Measurements from ENCODE around the gene DCAF11. TPM values are rescaled to one million over a fixed set of nuclear protein-coding genes. Genes with fewer than 3 reads are reported as not detected.

The DCAF11 gene
- total RNA-seq, 6 donors from 2014 or later = 68.4 to 138 (median 95.0) TPM

DNA sequence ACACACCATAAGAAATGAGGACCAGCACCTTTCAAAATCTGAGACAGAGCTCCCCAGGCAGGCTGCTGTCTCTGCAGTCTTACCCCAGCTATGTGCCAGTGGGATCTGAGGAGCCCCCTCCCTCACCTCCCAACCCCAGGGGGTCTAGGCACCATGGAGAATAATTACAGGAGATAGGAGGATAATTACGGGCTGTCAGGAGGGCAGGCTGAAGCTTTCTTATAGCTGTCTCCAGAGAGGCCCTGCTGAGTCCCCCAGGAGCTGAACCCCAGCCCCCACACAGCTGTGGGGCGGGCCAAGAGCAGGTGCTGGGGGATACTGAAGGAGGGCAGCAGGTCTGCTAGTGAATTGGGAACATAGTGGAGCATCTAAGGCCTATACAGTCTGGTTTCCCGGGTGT is 36.4 kb upstream of the DCAF11 start:
- no peak for DNase-seq
- 86 to 100% methylated on average over 2 to 3 of the region's 3 CpGs for WGBS, 2 donors
- Histone ChIP-seq H3K4me3 (no peak overlapping the region), H3K9me3 (no peaks in the 10 kb centered on the region), H3K4me1 (peaks cover 5 to 17% (median 16%) of the 10 kb centered on the region in 4 donors), H3K27me3 (no peaks in the 10 kb centered on the region), H3K36me3 (no peaks in the 10 kb centered on the region), H3K27ac (no peak overlapping the region)
- TF ChIP-seq EP300 (IDR thresholded peaks at IDR 0.05) (no peak), POLR2A (IDR thresholded peaks at IDR 0.05) (no peak), POLR2AphosphoS5 (IDR thresholded peaks at IDR 0.05) (no peak)
- TF ChIP-seq, protein P1, sequence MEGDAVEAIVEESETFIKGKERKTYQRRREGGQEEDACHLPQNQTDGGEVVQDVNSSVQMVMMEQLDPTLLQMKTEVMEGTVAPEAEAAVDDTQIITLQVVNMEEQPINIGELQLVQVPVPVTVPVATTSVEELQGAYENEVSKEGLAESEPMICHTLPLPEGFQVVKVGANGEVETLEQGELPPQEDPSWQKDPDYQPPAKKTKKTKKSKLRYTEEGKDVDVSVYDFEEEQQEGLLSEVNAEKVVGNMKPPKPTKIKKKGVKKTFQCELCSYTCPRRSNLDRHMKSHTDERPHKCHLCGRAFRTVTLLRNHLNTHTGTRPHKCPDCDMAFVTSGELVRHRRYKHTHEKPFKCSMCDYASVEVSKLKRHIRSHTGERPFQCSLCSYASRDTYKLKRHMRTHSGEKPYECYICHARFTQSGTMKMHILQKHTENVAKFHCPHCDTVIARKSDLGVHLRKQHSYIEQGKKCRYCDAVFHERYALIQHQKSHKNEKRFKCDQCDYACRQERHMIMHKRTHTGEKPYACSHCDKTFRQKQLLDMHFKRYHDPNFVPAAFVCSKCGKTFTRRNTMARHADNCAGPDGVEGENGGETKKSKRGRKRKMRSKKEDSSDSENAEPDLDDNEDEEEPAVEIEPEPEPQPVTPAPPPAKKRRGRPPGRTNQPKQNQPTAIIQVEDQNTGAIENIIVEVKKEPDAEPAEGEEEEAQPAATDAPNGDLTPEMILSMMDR (IDR thresholded peaks at IDR 0.05) = no peak
- no peak for ATAC-seq (ENCODE audit: low FRiP score in 2 of 2)

DNA sequence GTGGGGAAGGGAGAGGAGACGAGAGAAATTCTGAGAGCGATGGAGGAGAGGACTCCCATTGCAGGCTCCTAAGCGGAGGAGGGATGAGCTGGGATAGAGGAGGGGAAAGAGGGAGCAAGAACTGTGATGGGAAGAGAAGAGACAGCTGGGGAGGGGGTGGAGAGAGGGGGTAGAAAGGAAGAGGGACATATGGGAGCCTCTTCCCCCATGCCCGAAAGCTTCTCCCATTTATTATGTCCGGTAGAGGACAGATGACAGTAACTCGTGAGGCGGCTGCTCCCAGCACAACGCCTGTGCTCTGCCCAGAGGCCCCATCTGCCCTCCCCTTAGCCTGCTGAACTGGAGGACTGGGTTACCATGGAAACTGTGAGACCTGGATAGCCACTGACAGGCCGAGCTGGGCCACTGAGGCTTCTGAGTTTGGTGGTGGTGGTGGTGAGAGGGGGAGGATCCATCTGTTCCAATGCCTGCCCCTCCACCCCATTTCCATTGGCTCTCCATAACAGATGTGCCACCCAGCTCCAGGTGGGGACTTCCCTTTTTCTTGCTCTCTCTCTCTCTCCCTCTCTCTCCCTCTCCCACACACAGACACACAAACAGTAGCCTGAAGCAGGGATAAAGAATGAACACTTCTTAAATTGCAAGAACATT is 35.0 kb upstream of the DCAF11 start:
- ATAC-seq (ENCODE audit: low FRiP score in 2 of 2) (no peak), DNase-seq (no peak)
- no peaks in the 10 kb centered on the region for H3K27me3 ChIP-seq
- H3K27ac ChIP-seq = no peak overlapping the region
- no peaks in the 10 kb centered on the region for H3K36me3 ChIP-seq
- WGBS, 2 donors = 87 to 88% methylated on average over 9 of the region's 9 CpGs
- no peaks in the 10 kb centered on the region for H3K9me3 ChIP-seq
- TF ChIP-seq, protein P1 (IDR thresholded peaks at IDR 0.05) = no peak
- no peak for TF ChIP-seq EP300 (IDR thresholded peaks at IDR 0.05)
- TF ChIP-seq POLR2AphosphoS5 (IDR thresholded peaks at IDR 0.05) = no peak
- no peak for TF ChIP-seq POLR2A (IDR thresholded peaks at IDR 0.05)
- H3K4me3 ChIP-seq = no peak overlapping the region
- H3K4me1 ChIP-seq = peaks cover 5 to 17% (median 16%) of the 10 kb centered on the region in 4 donors

DNA sequence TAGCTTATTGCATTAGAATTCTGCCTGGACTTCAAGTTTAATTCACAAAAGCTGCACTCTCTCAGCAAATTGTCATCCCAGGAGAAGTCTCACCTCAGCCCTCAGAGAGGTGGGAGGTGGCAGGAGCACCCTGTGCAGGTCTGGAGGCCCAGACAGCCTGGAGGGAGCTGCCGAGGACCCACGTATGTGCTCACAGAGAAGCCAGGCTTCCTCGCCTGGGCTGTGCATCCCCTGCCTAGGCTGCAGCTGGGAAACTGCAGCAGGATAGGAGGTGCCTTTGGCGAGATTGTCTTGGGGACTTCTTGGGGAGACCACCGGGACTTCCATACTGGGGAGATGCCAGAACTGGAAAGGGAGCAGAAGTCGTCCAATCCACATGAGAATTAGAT is 34.4 kb upstream of the DCAF11 start:
- 79 to 80% methylated on average over 6 of the region's 6 CpGs for WGBS, 2 donors
- Histone ChIP-seq H3K9me3 (no peaks in the 10 kb centered on the region), H3K4me3 (no peak overlapping the region), H3K4me1 (peaks cover 5 to 17% (median 16%) of the 10 kb centered on the region in 4 donors), H3K27me3 (no peaks in the 10 kb centered on the region), H3K36me3 (no peaks in the 10 kb centered on the region), H3K27ac (no peak overlapping the region)
- ATAC-seq (ENCODE audit: low FRiP score in 2 of 2) = no peak
- no peak for TF ChIP-seq POLR2AphosphoS5 (IDR thresholded peaks at IDR 0.05)
- no peak for TF ChIP-seq EP300 (IDR thresholded peaks at IDR 0.05)
- TF ChIP-seq, protein P1 (IDR thresholded peaks at IDR 0.05) = no peak
- TF ChIP-seq POLR2A (IDR thresholded peaks at IDR 0.05) = no peak
- no peak for DNase-seq

DNA sequence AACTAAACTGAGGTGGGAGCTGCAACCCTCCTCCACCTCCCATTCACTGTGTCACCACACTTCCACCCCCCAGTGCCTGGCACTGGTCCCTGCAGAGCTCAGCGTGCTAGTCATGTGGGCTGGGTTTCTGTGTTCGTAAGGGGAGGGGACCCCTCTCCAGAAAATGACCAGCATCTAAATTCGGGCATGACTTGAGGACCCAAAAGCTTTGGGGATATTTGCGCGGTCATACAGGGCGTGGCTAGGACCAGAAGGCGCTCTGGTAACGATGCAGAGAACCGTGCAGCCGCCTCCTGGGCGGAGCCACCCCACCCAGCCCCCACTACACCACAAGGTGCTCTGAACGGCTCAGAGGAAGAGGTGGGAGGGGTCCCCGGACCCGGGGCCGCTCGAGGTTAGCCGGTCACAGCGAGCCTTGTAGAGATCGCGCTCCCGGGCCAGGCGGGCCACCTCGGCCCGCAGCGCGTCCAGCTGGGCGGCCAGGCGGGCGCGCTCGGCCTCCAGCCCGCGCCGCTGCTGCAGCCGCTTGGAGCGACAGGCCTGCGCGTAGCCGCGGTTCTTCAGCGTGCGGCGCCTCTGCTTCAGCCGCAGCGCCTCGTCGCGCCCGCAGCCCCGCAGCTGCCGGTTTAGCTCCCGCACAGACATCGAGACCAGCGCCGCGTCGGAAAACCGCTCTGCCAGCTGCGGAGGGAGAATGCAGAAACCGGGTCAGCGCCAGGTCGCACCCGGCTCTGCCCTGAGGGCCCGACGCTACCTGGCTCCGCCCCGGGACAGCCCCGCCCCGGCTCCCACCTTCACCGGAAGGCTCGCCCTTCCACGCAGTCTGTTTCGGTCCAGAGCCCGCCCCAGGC is 33.5 kb upstream of the DCAF11 start:
- peak overlapping the region; percentile 22 to 81 (median 73) for H3K27ac ChIP-seq
- peak; percentile 73 to 77 for ATAC-seq (ENCODE audit: low FRiP score in 2 of 2)

More for the DNA sequence above, 33.5 kb upstream of the DCAF11 start:
- Histone ChIP-seq H3K9me3 (no peaks in the 10 kb centered on the region), H3K4me1 (peaks cover 5 to 17% (median 16%) of the 10 kb centered on the region in 4 donors), H3K27me3 (no peaks in the 10 kb centered on the region), H3K4me3 (peak overlapping the region; percentile 15 to 80 (median 74)), H3K36me3 (no peaks in the 10 kb centered on the region)
- 0 to 3% methylated on average over 11 to 13 of the region's 74 CpGs for WGBS, 2 donors
- TF ChIP-seq POLR2A (IDR thresholded peaks at IDR 0.05) (peak in 2 of 4 donors; percentile 11 to 74), EP300 (IDR thresholded peaks at IDR 0.05) (no peak), POLR2AphosphoS5 (IDR thresholded peaks at IDR 0.05) (peak in 1 of 2 donors; percentile 19)
- TF ChIP-seq, protein P1 (IDR thresholded peaks at IDR 0.05) = no peak
- DNase-seq = peak; percentile 76 to 94

Measured in upper lobe of left lung (tissue), 6 donors.